K562 (cell line): ENCODE measurements around the gene PLPPR2. TPM values are rescaled to one million over a fixed set of nuclear protein-coding genes. Genes with fewer than 3 reads are reported as not detected.

Experiments
- ATAC-seq: fragments of 200-7000 bp; cut with Tn5 transposase; 3 replicates; pipeline ENCODE4 v1.9.1; 2020; ENCODE audit warnings: moderate library complexity
- BruUV-seq: library from RNA; stranded (reverse); fragments of 400-500 nt; replicated peaks from 2 replicates; lab custom pipeline; 2021; lab: Mats Ljungman, UMichigan
- CTCF ChIA-PET: fragments of 300-600 bp; formaldehyde crosslinking; extraction: SDS; loops from one replicate; lab custom pipeline; 2021; ENCODE audit warnings: low intra/inter-chr PET ratio; lab: Yijun Ruan, JAX
- POLR2A ChIA-PET: fragments of 300-600, 350-650 bp; sonication (Branson Sonifier 250); formaldehyde crosslinking; extraction: SDS; loops from one replicate; lab custom pipeline; 2021; ENCODE audit warnings: antibody characterized with exemption, inconsistent platforms; lab: Yijun Ruan, JAX
- DNase-seq, 4 experiments: peaks; one replicate each; pipeline versions ENCODE4 v3.0.0 to v3.0.0-alpha.2; 2011 to 2018; ENCODE audit warnings: low spot score in 3 of 4, mixed read lengths in 3 of 4; ENCODE audit errors: extremely low read depth in 1 of 4
- FAIRE-seq: peaks from 2 replicates; lab custom pipeline; 2011; peaks lifted over from hg19 to GRCh38; lab: Jason Lieb, UNC
- H2AFZ ChIP-seq: 2 replicates; pipeline ENCODE4 v1.6.0; 2011; ENCODE audit warnings: low read depth, low read length, control low read depth, inconsistent platforms
- H3K27ac ChIP-seq: fragments of 200-600 bp; 3 replicates; pipeline ENCODE4 v1.8.0; 2011; ENCODE audit warnings: low read depth, mild to moderate bottlenecking, control low read depth, inconsistent platforms, low read length, moderate library complexity, mixed read lengths; ENCODE audit errors: extremely low read depth
- H3K27me3 ChIP-seq, 2 experiments: fragments of 300-600 bp in 1 of 2; 2 replicates in 1 of 2; 3 replicates in 1 of 2; pipeline versions ENCODE4 v1.6.0 to v1.8.0; 2011; ENCODE audit warnings: inconsistent platforms in 2 of 2, low read length in 2 of 2, mild to moderate bottlenecking in 1 of 2, mixed read lengths in 1 of 2, moderate library complexity in 1 of 2; ENCODE audit not compliant: control insufficient read depth in 2 of 2, insufficient read depth in 2 of 2
- H3K36me3 ChIP-seq: fragments of 300-600 bp; 3 replicates; pipeline ENCODE4 v1.8.0; 2011; ENCODE audit warnings: mild to moderate bottlenecking, low read length, inconsistent platforms; ENCODE audit not compliant: control insufficient read depth, insufficient read depth
- H3K4me1 ChIP-seq, 2 experiments: fragments of 200-600 bp in 1 of 2; replicated peaks in 1 of 2; 2 replicates in 1 of 2; 3 replicates in 1 of 2; pipeline versions ENCODE4 v1.5.1 to v1.8.0; 2011; ENCODE audit warnings: inconsistent platforms in 2 of 2, low read length in 2 of 2, mild to moderate bottlenecking in 1 of 2, mixed read lengths in 1 of 2, moderate library complexity in 1 of 2; ENCODE audit not compliant: control insufficient read depth in 2 of 2, insufficient read depth in 2 of 2
- H3K4me2 ChIP-seq: 2 replicates; pipeline ENCODE4 v1.6.1; 2011; ENCODE audit warnings: low read length, control low read depth, inconsistent platforms, mixed read lengths; ENCODE audit not compliant: insufficient read depth
- H3K4me3 ChIP-seq: fragments of 200-600 bp; sonication (generic), shearing (Covaris generic); 2 replicates; pipeline ENCODE4 v1.5.1; 2016; ENCODE audit warnings: control low read depth, inconsistent platforms
- H3K79me2 ChIP-seq: fragments of 200-600 bp; 3 replicates; pipeline ENCODE4 v1.8.0; 2011; ENCODE audit warnings: low read length, inconsistent platforms; ENCODE audit not compliant: control insufficient read depth, insufficient read depth
- H3K9ac ChIP-seq, 2 experiments: 2 replicates each; pipeline versions ENCODE4 v1.6.0 to v1.6.1; 2011; ENCODE audit warnings: low read depth in 2 of 2, low read length in 2 of 2, control low read depth in 1 of 2, inconsistent platforms in 1 of 2, mild to moderate bottlenecking in 1 of 2, mixed read lengths in 1 of 2; ENCODE audit not compliant: insufficient read depth in 1 of 2
- H3K9me1 ChIP-seq: one replicate; pipeline ENCODE4 v1.6.0; 2011; ENCODE audit warnings: inconsistent platforms, mild to moderate bottlenecking, low read length, moderate library complexity; ENCODE audit not compliant: control insufficient read depth, insufficient read depth
- H3K9me3 ChIP-seq: replicated peaks from 2 replicates; pipeline ENCODE4 v1.5.1; 2011; ENCODE audit warnings: low read depth, low read length, inconsistent platforms; ENCODE audit not compliant: control insufficient read depth, insufficient read depth
- H4K20me1 ChIP-seq: replicated peaks from 2 replicates; pipeline ENCODE4 v1.6.1; 2011; ENCODE audit warnings: low read length, inconsistent platforms, mixed read lengths; ENCODE audit not compliant: control insufficient read depth, insufficient read depth
- ARHGAP35 ChIP-seq: fragments of 450-650 bp; IDR thresholded peaks from 2 replicates; pipeline ENCODE4 v1.6.1; 2018; ENCODE audit not compliant: partially characterized antibody
- ARID1B ChIP-seq: fragments of 450-650 bp; IDR thresholded peaks from 2 replicates; pipeline ENCODE4 v1.6.1; 2016; ENCODE audit warnings: antibody characterized with exemption, mild to moderate bottlenecking, inconsistent platforms
- CSDE1 ChIP-seq, 2 experiments: fragments of 450-650 bp; IDR thresholded peaks; 2 replicates each; pipeline ENCODE4 v1.6.1; 2016; ENCODE audit warnings: mild to moderate bottlenecking in 1 of 2
- GATAD2B ChIP-seq: fragments of 450-650 bp; IDR thresholded peaks from 2 replicates; pipeline ENCODE4 v1.6.1; 2017; ENCODE audit warnings: mild to moderate bottlenecking, borderline replicate concordance
- HLTF ChIP-seq: fragments of 450-650 bp; IDR thresholded peaks from 2 replicates; pipeline ENCODE4 v1.6.1; 2016
- ZNF124 ChIP-seq: sonication (generic); formaldehyde crosslinking; IDR thresholded peaks from 2 replicates; pipeline ENCODE4 v1.8.1; 2022; ENCODE audit warnings: missing genetic modification reagents
- WGBS: fragments of 100-300 bp; shearing (Covaris generic); methylation state at CpG from one replicate; pipeline ENCODE4 v1.1.6; 2016; ENCODE audit warnings: low coverage, mixed read lengths; ENCODE audit not compliant: insufficient coverage; ENCODE audit errors: missing lambda C conversion rate; 5-methylcytosine and 5-hydroxymethylcytosine counted together
- in situ Hi-C: fragments of 300-500 bp; cut with MboI; formaldehyde crosslinking; loops from 4 replicates; pipeline ENCODE4 v1.15.0; 2018; ENCODE audit warnings: inconsistent platforms, mixed read lengths
- intact Hi-C: fragments of 100-400 bp; cut with micrococcal nuclease; formaldehyde crosslinking; loops from 2 replicates; pipeline ENCODE4 v1.14.2; 2022
- polyA plus RNA-seq, 8 experiments: library from polyadenylated mRNA; depleted of rRNA in 4 of 8; stranded (reverse) in 5 of 8; unstranded in 3 of 8; fragments of >200 nt; fragmentation: Nextera tagmentation in 2 of 8; fragmentation: Illumina TruSeq in 1 of 8; extraction: Ambion mirVana in 2 of 8; extraction: Trizol in 1 of 8; gene quantifications; 2 replicates each; pipeline versions ENCODE4 v1.2.1 to v1.2.3, GENCODE V29; 2011 to 2014; ENCODE audit warnings: inconsistent platforms in 1 of 8, missing spikeins in 1 of 8
- total RNA-seq, 7 experiments: library from RNA; depleted of rRNA in 6 of 7; stranded (reverse); fragments of >200 nt in 6 of 7; fragmentation: Illumina TruSeq in 2 of 7; extraction: Trizol in 2 of 7; gene quantifications; 2 replicates each; pipeline versions ENCODE4 v1.2.1 to v1.2.3, GENCODE V29; 2011 to 2021; ENCODE audit warnings: low replicate concordance in 1 of 7
- TF ChIP-seq, protein P1 (sequence below): IDR thresholded peaks from 3 replicates; pipeline ENCODE4 v1.6.1; 2011; ENCODE audit warnings: borderline replicate concordance, mild to moderate bottlenecking, moderate library complexity; ENCODE audit not compliant: insufficient read length; ENCODE audit errors: extremely low read depth
- TF ChIP-seq, protein P2 (sequence below), 2 experiments: fragments of 450-650 bp in 1 of 2; sonication (generic) in 1 of 2; formaldehyde crosslinking in 1 of 2; IDR thresholded peaks; 2 replicates each; pipeline versions ENCODE4 v1.7.1 to v1.9.0; 2016 to 2022; ENCODE audit warnings: inconsistent platforms in 1 of 2, mild to moderate bottlenecking in 1 of 2, missing genetic modification reagents in 1 of 2
- TF ChIP-seq, protein P3 (sequence below): fragments of 450-650 bp; formaldehyde crosslinking; IDR thresholded peaks from 2 replicates; pipeline ENCODE4 v1.4.0; 2020; ENCODE audit warnings: mild to moderate bottlenecking, moderate library complexity

PLPPR2 gene
- total and polyA plus RNA-seq, 9 of the 15 experiments (the other 6 are each of a cell fraction or from before 2014, with no cell fraction given), result 0.49 to 15.9 (median 3.4) TPM

DNA sequence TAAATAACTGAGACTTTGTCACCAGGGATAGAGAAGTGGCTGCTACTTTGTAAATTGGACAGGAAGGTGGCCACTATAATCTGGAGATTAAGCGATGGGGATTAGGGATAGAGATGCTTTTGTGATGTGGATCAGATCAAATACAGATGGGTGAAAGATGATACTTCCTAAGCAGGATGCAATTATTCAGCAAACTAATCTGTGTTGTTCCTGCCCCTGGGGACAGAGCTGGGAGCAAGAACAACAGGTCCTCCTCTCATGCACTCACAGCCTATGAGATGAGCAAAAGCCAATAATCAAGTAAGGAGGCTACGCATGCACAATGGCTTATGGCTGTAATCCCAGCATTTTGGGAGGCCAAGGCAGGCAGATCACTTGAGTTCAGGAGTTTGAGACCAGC, 59.3 kb downstream of the PLPPR2 start:
- BruUV-seq, result no TSS peak
- ATAC-seq (no peak), DNase-seq (peak in 1 of 4 experiments; percentile 4), FAIRE-seq (no peak)
- ChIA-PET POLR2A (interaction anchor here (0.6 kb wide), 2 partner anchors 49 to 1379 kb away, joined by 3 to 4 read pairs; no protein-coding TSS in a partner anchor), CTCF (no interaction called here)
- 32% methylated on average over 2 of the region's 2 CpGs for WGBS
- in situ Hi-C loops, result no loop called here
- H2AFZ ChIP-seq, result no peak overlapping the region
- H3K9ac ChIP-seq, result no peak overlapping the region
- no peaks in the 10 kb centered on the region for H3K36me3 ChIP-seq
- H3K27me3 ChIP-seq, result peaks cover 2 to 9% of the 10 kb centered on the region in 2 experiments; a peak in 3 of 5 replicates
- H3K79me2 ChIP-seq, result no peaks in the 10 kb centered on the region
- no peaks in the 10 kb centered on the region for H3K9me3 ChIP-seq
- H3K4me2 ChIP-seq, result no peak overlapping the region
- no peak overlapping the region for H3K27ac ChIP-seq
- H3K9me1 ChIP-seq, result no peaks in the 10 kb centered on the region
- no peaks in the 10 kb centered on the region for H4K20me1 ChIP-seq
- no peak overlapping the region for H3K4me3 ChIP-seq
- peaks cover 0 to 14% of the 10 kb centered on the region in 2 experiments; a peak in 2 of 5 replicates for H3K4me1 ChIP-seq
- intact Hi-C loops, result no loop called here
- no peak for TF ChIP-seq CSDE1 (IDR thresholded peaks at IDR 0.05)
- no peak for TF ChIP-seq ARHGAP35
- TF ChIP-seq GATAD2B, result no peak
- TF ChIP-seq, protein P1, sequence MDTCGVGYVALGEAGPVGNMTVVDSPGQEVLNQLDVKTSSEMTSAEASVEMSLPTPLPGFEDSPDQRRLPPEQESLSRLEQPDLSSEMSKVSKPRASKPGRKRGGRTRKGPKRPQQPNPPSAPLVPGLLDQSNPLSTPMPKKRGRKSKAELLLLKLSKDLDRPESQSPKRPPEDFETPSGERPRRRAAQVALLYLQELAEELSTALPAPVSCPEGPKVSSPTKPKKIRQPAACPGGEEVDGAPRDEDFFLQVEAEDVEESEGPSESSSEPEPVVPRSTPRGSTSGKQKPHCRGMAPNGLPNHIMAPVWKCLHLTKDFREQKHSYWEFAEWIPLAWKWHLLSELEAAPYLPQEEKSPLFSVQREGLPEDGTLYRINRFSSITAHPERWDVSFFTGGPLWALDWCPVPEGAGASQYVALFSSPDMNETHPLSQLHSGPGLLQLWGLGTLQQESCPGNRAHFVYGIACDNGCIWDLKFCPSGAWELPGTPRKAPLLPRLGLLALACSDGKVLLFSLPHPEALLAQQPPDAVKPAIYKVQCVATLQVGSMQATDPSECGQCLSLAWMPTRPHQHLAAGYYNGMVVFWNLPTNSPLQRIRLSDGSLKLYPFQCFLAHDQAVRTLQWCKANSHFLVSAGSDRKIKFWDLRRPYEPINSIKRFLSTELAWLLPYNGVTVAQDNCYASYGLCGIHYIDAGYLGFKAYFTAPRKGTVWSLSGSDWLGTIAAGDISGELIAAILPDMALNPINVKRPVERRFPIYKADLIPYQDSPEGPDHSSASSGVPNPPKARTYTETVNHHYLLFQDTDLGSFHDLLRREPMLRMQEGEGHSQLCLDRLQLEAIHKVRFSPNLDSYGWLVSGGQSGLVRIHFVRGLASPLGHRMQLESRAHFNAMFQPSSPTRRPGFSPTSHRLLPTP, result no peak
- no peak for TF ChIP-seq ZNF124 (CRISPR knock-in tag)
- TF ChIP-seq, protein P2, sequence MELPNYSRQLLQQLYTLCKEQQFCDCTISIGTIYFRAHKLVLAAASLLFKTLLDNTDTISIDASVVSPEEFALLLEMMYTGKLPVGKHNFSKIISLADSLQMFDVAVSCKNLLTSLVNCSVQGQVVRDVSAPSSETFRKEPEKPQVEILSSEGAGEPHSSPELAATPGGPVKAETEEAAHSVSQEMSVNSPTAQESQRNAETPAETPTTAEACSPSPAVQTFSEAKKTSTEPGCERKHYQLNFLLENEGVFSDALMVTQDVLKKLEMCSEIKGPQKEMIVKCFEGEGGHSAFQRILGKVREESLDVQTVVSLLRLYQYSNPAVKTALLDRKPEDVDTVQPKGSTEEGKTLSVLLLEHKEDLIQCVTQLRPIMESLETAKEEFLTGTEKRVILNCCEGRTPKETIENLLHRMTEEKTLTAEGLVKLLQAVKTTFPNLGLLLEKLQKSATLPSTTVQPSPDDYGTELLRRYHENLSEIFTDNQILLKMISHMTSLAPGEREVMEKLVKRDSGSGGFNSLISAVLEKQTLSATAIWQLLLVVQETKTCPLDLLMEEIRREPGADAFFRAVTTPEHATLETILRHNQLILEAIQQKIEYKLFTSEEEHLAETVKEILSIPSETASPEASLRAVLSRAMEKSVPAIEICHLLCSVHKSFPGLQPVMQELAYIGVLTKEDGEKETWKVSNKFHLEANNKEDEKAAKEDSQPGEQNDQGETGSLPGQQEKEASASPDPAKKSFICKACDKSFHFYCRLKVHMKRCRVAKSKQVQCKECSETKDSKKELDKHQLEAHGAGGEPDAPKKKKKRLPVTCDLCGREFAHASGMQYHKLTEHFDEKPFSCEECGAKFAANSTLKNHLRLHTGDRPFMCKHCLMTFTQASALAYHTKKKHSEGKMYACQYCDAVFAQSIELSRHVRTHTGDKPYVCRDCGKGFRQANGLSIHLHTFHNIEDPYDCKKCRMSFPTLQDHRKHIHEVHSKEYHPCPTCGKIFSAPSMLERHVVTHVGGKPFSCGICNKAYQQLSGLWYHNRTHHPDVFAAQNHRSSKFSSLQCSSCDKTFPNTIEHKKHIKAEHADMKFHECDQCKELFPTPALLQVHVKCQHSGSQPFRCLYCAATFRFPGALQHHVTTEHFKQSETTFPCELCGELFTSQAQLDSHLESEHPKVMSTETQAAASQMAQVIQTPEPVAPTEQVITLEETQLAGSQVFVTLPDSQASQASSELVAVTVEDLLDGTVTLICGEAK (IDR thresholded peaks at IDR 0.05), result no peak
- TF ChIP-seq, protein P2 (CRISPR knock-in tag; IDR thresholded peaks at IDR 0.05), result no peak
- TF ChIP-seq HLTF, result no peak
- TF ChIP-seq, protein P3, sequence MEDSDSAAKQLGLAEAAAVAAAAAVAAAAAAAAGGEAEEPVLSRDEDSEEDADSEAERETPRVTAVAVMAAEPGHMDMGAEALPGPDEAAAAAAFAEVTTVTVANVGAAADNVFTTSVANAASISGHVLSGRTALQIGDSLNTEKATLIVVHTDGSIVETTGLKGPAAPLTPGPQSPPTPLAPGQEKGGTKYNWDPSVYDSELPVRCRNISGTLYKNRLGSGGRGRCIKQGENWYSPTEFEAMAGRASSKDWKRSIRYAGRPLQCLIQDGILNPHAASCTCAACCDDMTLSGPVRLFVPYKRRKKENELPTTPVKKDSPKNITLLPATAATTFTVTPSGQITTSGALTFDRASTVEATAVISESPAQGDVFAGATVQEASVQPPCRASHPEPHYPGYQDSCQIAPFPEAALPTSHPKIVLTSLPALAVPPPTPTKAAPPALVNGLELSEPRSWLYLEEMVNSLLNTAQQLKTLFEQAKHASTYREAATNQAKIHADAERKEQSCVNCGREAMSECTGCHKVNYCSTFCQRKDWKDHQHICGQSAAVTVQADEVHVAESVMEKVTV (CRISPR knock-in tag), result no peak
- TF ChIP-seq ARID1B, result no peak
